Endothelial cell of umbilical vein (primary cell): Measurements from ENCODE around the gene PUS1. TPM values are rescaled to one million over a fixed set of nuclear protein-coding genes. Genes with fewer than 3 reads are reported as not detected.

ENCODE experiments used
- BruUV-seq: library from RNA; stranded (reverse); fragments of 400-500 nt; replicated peaks from 2 replicates; lab custom pipeline; 2021; lab: Mats Ljungman, UMichigan
- CTCF ChIA-PET: fragments of 300-600, 350-600 bp; sonication (Branson Sonifier 250); formaldehyde crosslinking; loops from one replicate; lab custom pipeline; 2021; ENCODE audit warnings: antibody characterized with exemption, inconsistent platforms; lab: Charles Lee
- POLR2A ChIA-PET: fragments of 300-600, 350-600 bp; sonication (Branson Sonifier 250); formaldehyde crosslinking; loops from one replicate; lab custom pipeline; 2021; ENCODE audit warnings: antibody characterized with exemption, inconsistent platforms; lab: Charles Lee
- DNase-seq: peaks from one replicate; pipeline ENCODE4 v3.0.0-alpha.2; 2011; ENCODE audit warnings: low read depth, low spot score
- FAIRE-seq: peaks from 2 replicates; lab custom pipeline; 2011; peaks lifted over from hg19 to GRCh38; lab: Jason Lieb, UNC
- H2AFZ ChIP-seq: 2 replicates; pipeline ENCODE4 v1.6.0; 2012; ENCODE audit warnings: low read depth, low read length, control low read depth, inconsistent platforms
- H3K27ac ChIP-seq: 2 replicates; pipeline ENCODE4 v1.5.1; 2011; ENCODE audit warnings: low read depth, mild to moderate bottlenecking, control low read depth, low read length, moderate library complexity; ENCODE audit not compliant: insufficient read depth
- H3K27me3 ChIP-seq, 2 experiments: 2 replicates each; pipeline versions ENCODE4 v1.6.0 to v1.6.1; 2011; ENCODE audit warnings: low read length in 2 of 2, mixed read lengths in 1 of 2; ENCODE audit not compliant: control insufficient read depth in 2 of 2, insufficient read depth in 2 of 2
- H3K36me3 ChIP-seq, 2 experiments: 2 replicates in 1 of 2; 3 replicates in 1 of 2; pipeline ENCODE4 v1.5.1; 2011; ENCODE audit warnings: low read length in 2 of 2, mild to moderate bottlenecking in 1 of 2, moderate library complexity in 1 of 2; ENCODE audit not compliant: control insufficient read depth in 2 of 2, insufficient read depth in 2 of 2; ENCODE audit errors: extremely low read depth in 1 of 2
- H3K4me1 ChIP-seq: 3 replicates; pipeline ENCODE4 v1.5.1; 2011; ENCODE audit warnings: mild to moderate bottlenecking, low read length; ENCODE audit not compliant: control insufficient read depth, insufficient read depth; ENCODE audit errors: extremely low read depth
- H3K4me2 ChIP-seq: 2 replicates; pipeline ENCODE4 v1.6.1; 2011; ENCODE audit warnings: low read length, control low read depth, mixed read lengths; ENCODE audit not compliant: insufficient read depth
- H3K4me3 ChIP-seq, 3 experiments: fragments of 200-600 bp in 1 of 3; sonication (generic), shearing (Covaris generic) in 1 of 3; replicated peaks in 1 of 3; 2 replicates each; pipeline ENCODE4 v1.5.1; 2011 to 2016; ENCODE audit warnings: control low read depth in 3 of 3, low read length in 3 of 3, mild to moderate bottlenecking in 2 of 3, inconsistent platforms in 1 of 3, low read depth in 1 of 3, moderate library complexity in 1 of 3; ENCODE audit not compliant: insufficient read depth in 1 of 3
- H3K79me2 ChIP-seq: 2 replicates; pipeline ENCODE4 v1.6.0; 2012; ENCODE audit warnings: low read length, inconsistent platforms; ENCODE audit not compliant: control insufficient read depth, insufficient read depth
- H3K9ac ChIP-seq: replicated peaks from 2 replicates; pipeline ENCODE3; 2011; ENCODE audit warnings: low read length, control low read depth; ENCODE audit not compliant: insufficient read depth; ENCODE audit errors: extremely low read depth
- H3K9me1 ChIP-seq: replicated peaks from 3 replicates; pipeline ENCODE4 v1.6.0; 2011; ENCODE audit warnings: mild to moderate bottlenecking, low read length; ENCODE audit not compliant: control insufficient read depth, insufficient read depth; ENCODE audit errors: extremely low read depth
- H3K9me3 ChIP-seq: replicated peaks from 2 replicates; pipeline ENCODE4 v1.5.1; 2012; ENCODE audit warnings: low read length, inconsistent platforms; ENCODE audit not compliant: control insufficient read depth, insufficient read depth
- H4K20me1 ChIP-seq: replicated peaks from 2 replicates; pipeline ENCODE3; 2011; ENCODE audit warnings: mild to moderate bottlenecking, low read length; ENCODE audit not compliant: control insufficient read depth, insufficient read depth; ENCODE audit errors: extremely low read depth
- EZH2 ChIP-seq: IDR thresholded peaks from 2 replicates; pipeline ENCODE4 v1.6.1; 2012; ENCODE audit warnings: borderline replicate concordance, low read depth, mild to moderate bottlenecking, moderate library complexity, low read length, inconsistent platforms; ENCODE audit not compliant: severe bottlenecking
- FOS ChIP-seq: IDR thresholded peaks from 2 replicates; pipeline ENCODE4 v1.6.1; 2011; ENCODE audit warnings: mild to moderate bottlenecking, low read length, moderate library complexity, borderline replicate concordance; ENCODE audit not compliant: insufficient read depth
- GATA2 ChIP-seq: IDR thresholded peaks from 2 replicates; pipeline ENCODE4 v1.7.0; 2011; ENCODE audit warnings: low read depth, mild to moderate bottlenecking, moderate library complexity, mixed read lengths, low read length; ENCODE audit not compliant: insufficient read length, insufficient read depth
- JUN ChIP-seq: IDR thresholded peaks from 2 replicates; pipeline ENCODE4 v1.6.1; 2011; ENCODE audit warnings: borderline replicate concordance, low read depth; ENCODE audit not compliant: insufficient read length, insufficient read depth
- MYC ChIP-seq: IDR thresholded peaks from one replicate; pipeline ENCODE4 v1.6.1; 2011; ENCODE audit warnings: mild to moderate bottlenecking, low read depth, low read length
- POLR2A ChIP-seq: IDR thresholded peaks from 2 replicates; pipeline ENCODE4 v1.6.1; 2012; ENCODE audit warnings: low read depth, mild to moderate bottlenecking, control low read depth, low read length
- POLR2AphosphoS5 ChIP-seq: IDR thresholded peaks from 2 replicates; pipeline ENCODE4 v1.6.1; 2012; ENCODE audit warnings: low read depth, mild to moderate bottlenecking, control low read depth, low read length, moderate library complexity; ENCODE audit not compliant: insufficient read depth
- dilution Hi-C: fragments of 300-500 bp; cut with MboI; formaldehyde crosslinking; loops from one replicate; pipeline ENCODE4 v1.15.0; 2019; ENCODE audit warnings: low sequenced_read_pairs; ENCODE audit not compliant: extremely low pct_ligation_motif_present
- intact Hi-C: fragments of 100-400 bp; cut with micrococcal nuclease; formaldehyde crosslinking; loops from one replicate; pipeline ENCODE4 v1.10.0; 2022
- polyA plus RNA-seq, 4 experiments: library from polyadenylated mRNA; depleted of rRNA in 3 of 4; stranded (reverse) in 3 of 4; unstranded in 1 of 4; fragments of >200 nt; gene quantifications; 2 replicates each; pipeline versions ENCODE4 v1.2.1 to v1.2.3, GENCODE V29; 2011 to 2012; ENCODE audit warnings: missing spikeins in 1 of 4
- total RNA-seq: library from RNA; stranded (reverse); gene quantifications from 2 replicates; pipeline ENCODE4 v1.2.3, GENCODE V29; 2021
- TF ChIP-seq, protein P1 (sequence below): IDR thresholded peaks from 2 replicates; pipeline ENCODE4 v1.6.1; 2011; ENCODE audit not compliant: insufficient read depth, insufficient read length
- TF ChIP-seq, protein P2 (sequence below), 2 donors: IDR thresholded peaks; 1 replicate in 1 of 2; 2 replicates in 1 of 2; pipeline ENCODE4 v1.5.1; 2011; ENCODE audit warnings: low read length in 2 of 2, mild to moderate bottlenecking in 2 of 2, moderate library complexity in 2 of 2, control low read depth in 1 of 2, inconsistent platforms in 1 of 2, low read depth in 1 of 2; ENCODE audit not compliant: insufficient read depth in 1 of 2; ENCODE audit errors: extremely low read depth in 1 of 2

PUS1 gene
- total and polyA plus RNA-seq, 2 donors (not counting 3 experiments of a cell fraction or from before 2014, with no cell fraction given), result 33.9 to 52.2 TPM

DNA sequence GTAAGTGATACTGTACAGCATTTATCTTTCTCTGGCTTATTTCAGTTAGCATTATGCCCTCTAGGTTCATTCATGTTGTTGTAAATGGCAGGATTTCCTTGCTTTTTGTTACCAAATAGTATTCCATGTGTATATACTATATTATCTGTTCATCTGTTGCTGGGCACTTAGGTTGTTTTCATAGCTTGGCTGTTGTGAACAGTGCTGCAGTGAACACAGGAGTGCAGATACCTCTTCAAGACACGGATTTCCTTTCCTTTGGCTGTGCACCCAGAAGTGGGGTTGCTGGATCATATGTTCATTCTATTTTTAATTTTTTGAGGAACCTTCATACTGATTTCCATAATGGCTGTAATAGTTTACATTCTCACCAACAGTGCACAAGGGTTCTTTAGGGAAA, 42.1 kb downstream of the PUS1 start:
- Histone ChIP-seq H3K4me2 (no peak overlapping the region), H2AFZ (no peak overlapping the region), H3K4me3 (no peak overlapping the region), H3K9me1 (no peaks in the 10 kb centered on the region), H3K36me3 (no peaks in the 10 kb centered on the region), H3K27me3 (no peaks in the 10 kb centered on the region), H3K4me1 (no peaks in the 10 kb centered on the region), H3K79me2 (peaks cover 76% of the 10 kb centered on the region), H4K20me1 (peaks cover 3% of the 10 kb centered on the region), H3K9ac (no peak overlapping the region), H3K9me3 (no peaks in the 10 kb centered on the region), H3K27ac (no peak overlapping the region)
- dilution Hi-C loops, result no loop called here
- peak; percentile 40 for DNase-seq
- TF ChIP-seq, protein P1, sequence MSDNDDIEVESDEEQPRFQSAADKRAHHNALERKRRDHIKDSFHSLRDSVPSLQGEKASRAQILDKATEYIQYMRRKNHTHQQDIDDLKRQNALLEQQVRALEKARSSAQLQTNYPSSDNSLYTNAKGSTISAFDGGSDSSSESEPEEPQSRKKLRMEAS, result no peak
- TF ChIP-seq MYC, result no peak
- no peak for TF ChIP-seq POLR2A
- no peak for TF ChIP-seq GATA2
- no peak for TF ChIP-seq POLR2AphosphoS5
- no peak for TF ChIP-seq FOS
- no peak for TF ChIP-seq EZH2
- TF ChIP-seq, protein P2, sequence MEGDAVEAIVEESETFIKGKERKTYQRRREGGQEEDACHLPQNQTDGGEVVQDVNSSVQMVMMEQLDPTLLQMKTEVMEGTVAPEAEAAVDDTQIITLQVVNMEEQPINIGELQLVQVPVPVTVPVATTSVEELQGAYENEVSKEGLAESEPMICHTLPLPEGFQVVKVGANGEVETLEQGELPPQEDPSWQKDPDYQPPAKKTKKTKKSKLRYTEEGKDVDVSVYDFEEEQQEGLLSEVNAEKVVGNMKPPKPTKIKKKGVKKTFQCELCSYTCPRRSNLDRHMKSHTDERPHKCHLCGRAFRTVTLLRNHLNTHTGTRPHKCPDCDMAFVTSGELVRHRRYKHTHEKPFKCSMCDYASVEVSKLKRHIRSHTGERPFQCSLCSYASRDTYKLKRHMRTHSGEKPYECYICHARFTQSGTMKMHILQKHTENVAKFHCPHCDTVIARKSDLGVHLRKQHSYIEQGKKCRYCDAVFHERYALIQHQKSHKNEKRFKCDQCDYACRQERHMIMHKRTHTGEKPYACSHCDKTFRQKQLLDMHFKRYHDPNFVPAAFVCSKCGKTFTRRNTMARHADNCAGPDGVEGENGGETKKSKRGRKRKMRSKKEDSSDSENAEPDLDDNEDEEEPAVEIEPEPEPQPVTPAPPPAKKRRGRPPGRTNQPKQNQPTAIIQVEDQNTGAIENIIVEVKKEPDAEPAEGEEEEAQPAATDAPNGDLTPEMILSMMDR (IDR thresholded peaks at IDR 0.05; ENCODE audit: extremely low read depth in 1 of 2, insufficient read depth in 1 of 2, low read depth in 1 of 2, low read length in 2 of 2), result no peak
- TF ChIP-seq JUN, result no peak
- intact Hi-C loops, result no loop called here
- FAIRE-seq, result peak; percentile 50
- no TSS peak for BruUV-seq
- ChIA-PET CTCF (no interaction called here), POLR2A (no interaction called here)
